Keratinocyte (primary cell): ENCODE measurements around the gene SFXN1.
A peak's percentile ranks its signal among the peaks of the same experiment; 100 is the strongest.

Source experiments
- CTCF ChIP-seq, 3 experiments: IDR thresholded peaks in 1 of 3; conservative IDR thresholded peaks in 1 of 3; optimal IDR thresholded peaks in 1 of 3; 2 replicates in 2 of 3; 3 replicates in 1 of 3; pipeline versions ENCODE3 to v1.5.1; 2011; ENCODE audit warnings: low read length in 3 of 3, mild to moderate bottlenecking in 3 of 3, moderate library complexity in 2 of 3, control low read depth in 1 of 3, inconsistent platforms in 1 of 3; ENCODE audit not compliant: insufficient read depth in 2 of 3; ENCODE audit errors: extremely low read depth in 1 of 3
- EZH2 ChIP-seq: IDR thresholded peaks from one replicate; pipeline ENCODE4 v1.6.1; 2012; ENCODE audit warnings: inconsistent platforms, mild to moderate bottlenecking, low read length, moderate library complexity

GRCh38 chr5:175534070-175534932 is 55.9 kb downstream of the SFXN1 start:
- no peak for TF ChIP-seq EZH2
- TF ChIP-seq CTCF (optimal IDR thresholded peaks at IDR 0.05 in 1 of 3, IDR thresholded peaks at IDR 0.05 in 1 of 3, conservative IDR thresholded peaks at IDR 0.05 in 1 of 3; ENCODE audit: extremely low read depth in 1 of 3, insufficient read depth in 2 of 3, low read length in 3 of 3): peak; percentile 100
